Stimulated activated naive CD8-positive, alpha-beta T cell treated with anti-CD3 and anti-CD28 coated beads, Interleukin-15, Interleukin-2, amounts not matched to agents 100 ng/mL and 50 ng/mL, for 24 hours (primary cell): ENCODE results near the gene CYP3A7.
"Not testable (repeated sequence)": the region's sequence is repeated elsewhere in the genome, so short reads cannot be mapped to it uniquely, and the experiment has no call there.

Source experiments
- H3K27ac Mint-ChIP-seq: one replicate; pipeline ENCODE4 v1.8.0; 2021; ENCODE audit warnings: mild to moderate bottlenecking, mixed read lengths
- H3K27me3 Mint-ChIP-seq: one replicate; pipeline ENCODE4 v1.8.0; 2021; ENCODE audit warnings: mixed read lengths
- H3K36me3 Mint-ChIP-seq: one replicate; pipeline ENCODE4 v1.8.0; 2021; ENCODE audit warnings: low read depth, mixed read lengths
- H3K4me1 Mint-ChIP-seq: one replicate; pipeline ENCODE4 v1.8.0; 2021; ENCODE audit warnings: low read depth, mixed read lengths
- H3K4me3 Mint-ChIP-seq: one replicate; pipeline ENCODE4 v1.8.0; 2021; ENCODE audit warnings: mild to moderate bottlenecking, mixed read lengths
- H3K9me3 Mint-ChIP-seq: one replicate; pipeline ENCODE4 v1.8.0; 2021; ENCODE audit warnings: mixed read lengths

CYP3A7 gene

DNA sequence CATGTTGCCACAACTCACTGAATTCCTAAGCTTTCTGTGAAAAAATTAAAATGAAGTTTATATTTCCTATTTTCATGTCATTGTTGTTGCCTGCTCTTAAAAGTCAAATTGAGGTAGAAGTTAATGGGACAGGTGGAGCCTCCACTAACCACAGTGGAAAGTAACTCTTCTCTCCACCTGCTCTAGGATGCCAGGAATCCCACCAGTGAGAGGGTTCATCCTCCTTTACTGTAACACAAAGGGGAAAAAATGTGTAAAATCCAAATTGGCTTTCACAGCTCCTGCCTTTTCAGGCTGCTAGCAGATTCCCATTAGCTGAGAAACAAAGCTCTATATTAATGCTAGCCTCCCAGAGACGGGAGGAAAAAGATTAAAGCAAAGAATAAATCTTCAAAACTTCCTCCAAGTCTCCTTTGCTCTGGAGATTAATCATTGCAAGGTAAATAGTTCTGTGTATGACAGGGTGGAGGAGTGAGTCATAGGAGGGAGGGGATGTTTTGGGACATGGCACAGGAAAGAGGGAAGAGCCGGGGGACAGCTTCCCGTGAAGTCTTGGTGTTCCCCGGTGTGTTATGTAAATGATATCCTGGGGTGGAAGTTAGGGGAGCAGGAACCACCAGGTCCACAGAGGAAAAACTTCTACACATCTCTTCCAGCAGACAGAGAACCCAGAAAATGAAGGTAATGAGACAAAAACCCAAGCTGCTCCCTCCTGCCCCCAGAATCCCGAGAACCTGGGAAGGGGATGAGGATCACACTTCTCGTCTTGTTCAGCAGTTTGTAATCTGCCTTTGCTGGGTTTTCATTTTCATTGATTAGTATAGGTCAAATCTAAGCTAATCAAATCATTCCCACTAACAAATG is 35.9 kb downstream of the CYP3A7 start:
- not testable (repeated sequence) for H3K9me3 Mint-ChIP-seq, H3K4me3 Mint-ChIP-seq, H3K27me3 Mint-ChIP-seq, H3K4me1 Mint-ChIP-seq, H3K36me3 Mint-ChIP-seq, H3K27ac Mint-ChIP-seq

- no peak overlapping the region for H3K27ac Mint-ChIP-seq
- H3K4me3 Mint-ChIP-seq = no peak overlapping the region
- H3K36me3 Mint-ChIP-seq = no peaks in the 10 kb centered on the region
- peaks cover 23% of the 10 kb centered on the region for H3K4me1 Mint-ChIP-seq
- no peaks in the 10 kb centered on the region for H3K27me3 Mint-ChIP-seq
- H3K9me3 Mint-ChIP-seq = peaks cover 5% of the 10 kb centered on the region
These were observed 40.1 kb downstream of the CYP3A7 start for GRCh38 chr7:99694912-99695304.

GRCh38 chr7:99694201-99694911 is 40.6 kb downstream of the CYP3A7 start:
- no peaks in the 10 kb centered on the region for H3K27me3 Mint-ChIP-seq
- H3K9me3 Mint-ChIP-seq = peaks cover 5% of the 10 kb centered on the region
- peaks cover 23% of the 10 kb centered on the region for H3K4me1 Mint-ChIP-seq
- no peaks in the 10 kb centered on the region for H3K36me3 Mint-ChIP-seq
- no peak overlapping the region for H3K27ac Mint-ChIP-seq
- no peak overlapping the region for H3K4me3 Mint-ChIP-seq

DNA sequence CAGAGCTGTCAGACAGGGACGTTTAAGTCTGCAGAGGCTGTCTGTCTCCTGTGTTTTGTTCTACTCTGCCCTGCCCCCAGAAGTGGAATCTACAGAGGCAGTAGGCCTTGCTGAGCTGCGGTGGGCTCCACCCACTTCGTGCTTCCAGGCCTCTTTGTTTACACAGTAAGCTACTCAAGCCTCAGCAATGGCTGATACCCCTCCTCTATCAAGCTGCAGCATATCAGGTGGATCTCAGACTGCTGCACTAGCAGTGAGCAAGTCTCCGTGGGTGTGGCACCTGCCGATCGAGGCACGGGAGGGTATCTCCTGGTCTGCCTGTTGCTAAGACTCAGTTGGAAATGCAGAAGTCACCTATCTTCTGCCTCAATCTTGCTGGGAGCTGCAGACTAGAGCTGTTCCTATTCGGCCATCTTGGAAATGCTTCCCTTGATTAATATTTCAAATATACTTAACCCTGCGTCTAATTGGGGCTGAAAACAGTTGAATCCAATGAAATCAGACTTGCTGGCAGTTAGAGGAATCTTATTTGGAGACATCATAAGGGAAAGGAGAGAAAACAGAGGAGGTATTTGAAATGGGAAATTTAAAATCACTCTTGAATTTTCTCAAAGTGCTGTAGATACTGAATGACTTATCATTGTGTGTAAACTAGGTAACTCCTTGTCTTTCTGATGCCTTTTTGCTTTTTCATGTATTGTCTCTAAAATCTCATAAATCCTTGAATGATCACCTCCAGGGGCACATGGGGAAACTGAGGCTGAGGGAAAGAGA is 41.4 kb downstream of the CYP3A7 start:
- no peaks in the 10 kb centered on the region for H3K27me3 Mint-ChIP-seq
- H3K9me3 Mint-ChIP-seq = peaks cover 5% of the 10 kb centered on the region
- no peaks in the 10 kb centered on the region for H3K36me3 Mint-ChIP-seq
- no peak overlapping the region for H3K27ac Mint-ChIP-seq
- H3K4me3 Mint-ChIP-seq = no peak overlapping the region
- peaks cover 23% of the 10 kb centered on the region for H3K4me1 Mint-ChIP-seq

DNA sequence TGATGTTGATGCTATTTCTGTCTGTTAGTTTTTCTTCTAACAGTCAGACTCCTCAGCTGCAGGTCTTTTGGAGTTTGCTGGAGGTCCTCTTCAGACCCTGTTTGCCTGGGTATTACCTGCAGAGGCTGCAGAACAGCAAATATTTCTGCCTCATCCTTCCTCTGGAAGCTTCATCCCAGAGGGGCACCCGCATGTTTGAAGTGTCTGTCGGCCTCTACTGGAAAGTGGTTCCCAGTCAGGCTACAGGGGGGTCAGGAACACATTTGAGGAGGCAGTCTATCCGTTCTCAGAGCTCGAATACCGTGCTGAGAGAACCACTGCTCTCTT is 41.9 kb downstream of the CYP3A7 start:
- peaks cover 23% of the 10 kb centered on the region for H3K4me1 Mint-ChIP-seq
- no peak overlapping the region for H3K4me3 Mint-ChIP-seq
- no peaks in the 10 kb centered on the region for H3K27me3 Mint-ChIP-seq
- no peaks in the 10 kb centered on the region for H3K36me3 Mint-ChIP-seq
- H3K27ac Mint-ChIP-seq = no peak overlapping the region
- peaks cover 8% of the 10 kb centered on the region for H3K9me3 Mint-ChIP-seq

DNA sequence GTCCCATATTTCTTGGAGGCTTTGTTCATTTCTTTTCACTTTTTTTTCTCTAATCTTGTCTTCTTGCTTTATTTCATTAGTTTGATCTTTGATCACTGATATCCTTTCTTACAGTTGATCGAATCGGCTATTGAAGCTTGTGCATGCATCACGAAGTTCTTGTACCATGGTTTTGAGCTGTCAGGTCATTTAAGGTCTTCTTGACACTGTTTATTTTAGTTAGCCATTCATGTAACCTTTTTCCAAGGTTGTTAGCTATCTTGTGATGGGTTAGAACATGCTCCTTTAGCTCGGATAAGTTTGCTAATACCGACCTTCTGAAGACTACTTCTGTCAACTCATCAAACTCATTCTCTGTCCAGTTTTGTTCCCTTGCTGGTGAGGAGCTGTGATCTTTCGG is 42.4 kb downstream of the CYP3A7 start:
- H3K27ac Mint-ChIP-seq, H3K4me3 Mint-ChIP-seq, H3K27me3 Mint-ChIP-seq, H3K36me3 Mint-ChIP-seq: not testable (repeated sequence)
- Mint-ChIP-seq H3K4me1 (peaks cover 23% of the 10 kb centered on the region), H3K9me3 (peaks cover 11% of the 10 kb centered on the region)

DNA sequence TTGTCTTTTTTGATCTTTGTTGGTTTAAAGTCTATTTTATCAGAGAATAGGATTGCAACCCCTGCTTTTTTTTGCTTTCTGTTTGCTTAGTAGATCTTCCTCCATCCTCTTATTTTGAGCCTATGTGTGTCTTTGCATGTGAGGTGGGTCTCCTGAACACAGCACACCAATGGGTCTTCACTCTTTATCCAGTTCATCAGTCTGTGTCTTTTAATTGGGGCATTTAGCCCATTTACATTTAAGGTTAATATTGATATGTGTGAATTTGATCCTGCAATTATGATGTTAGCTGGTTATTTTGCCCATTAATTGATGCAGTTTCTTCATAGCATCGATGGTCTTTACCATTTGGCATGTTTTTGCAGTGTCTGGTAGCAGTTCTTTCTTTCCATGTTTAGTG is 43.3 kb downstream of the CYP3A7 start:
- H3K36me3 Mint-ChIP-seq, H3K27ac Mint-ChIP-seq, H3K4me3 Mint-ChIP-seq, H3K27me3 Mint-ChIP-seq: not testable (repeated sequence)
- H3K9me3 Mint-ChIP-seq = peaks cover 14% of the 10 kb centered on the region
- H3K4me1 Mint-ChIP-seq = peaks cover 23% of the 10 kb centered on the region

DNA sequence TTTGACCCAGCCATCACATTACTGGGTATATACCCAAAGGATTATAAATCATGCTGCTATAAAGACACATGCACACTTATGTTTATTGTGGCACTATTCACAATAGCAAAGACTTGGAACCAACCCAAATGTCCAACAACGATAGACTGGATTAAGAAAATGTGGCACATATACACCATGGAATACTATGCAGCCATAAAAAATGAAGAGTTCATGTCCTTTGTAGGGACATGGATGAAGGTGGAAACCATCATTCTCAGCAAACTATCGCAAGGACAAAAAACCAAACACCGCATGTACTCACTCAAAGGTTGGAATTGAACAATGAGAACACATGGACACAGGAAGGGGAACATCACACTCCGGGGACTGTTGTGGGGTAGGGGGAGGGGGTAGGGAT is 44.1 kb downstream of the CYP3A7 start:
- not testable (repeated sequence) for H3K27ac Mint-ChIP-seq, H3K27me3 Mint-ChIP-seq, H3K36me3 Mint-ChIP-seq, H3K4me3 Mint-ChIP-seq
- Mint-ChIP-seq H3K9me3 (peaks cover 14% of the 10 kb centered on the region), H3K4me1 (peaks cover 23% of the 10 kb centered on the region)

DNA sequence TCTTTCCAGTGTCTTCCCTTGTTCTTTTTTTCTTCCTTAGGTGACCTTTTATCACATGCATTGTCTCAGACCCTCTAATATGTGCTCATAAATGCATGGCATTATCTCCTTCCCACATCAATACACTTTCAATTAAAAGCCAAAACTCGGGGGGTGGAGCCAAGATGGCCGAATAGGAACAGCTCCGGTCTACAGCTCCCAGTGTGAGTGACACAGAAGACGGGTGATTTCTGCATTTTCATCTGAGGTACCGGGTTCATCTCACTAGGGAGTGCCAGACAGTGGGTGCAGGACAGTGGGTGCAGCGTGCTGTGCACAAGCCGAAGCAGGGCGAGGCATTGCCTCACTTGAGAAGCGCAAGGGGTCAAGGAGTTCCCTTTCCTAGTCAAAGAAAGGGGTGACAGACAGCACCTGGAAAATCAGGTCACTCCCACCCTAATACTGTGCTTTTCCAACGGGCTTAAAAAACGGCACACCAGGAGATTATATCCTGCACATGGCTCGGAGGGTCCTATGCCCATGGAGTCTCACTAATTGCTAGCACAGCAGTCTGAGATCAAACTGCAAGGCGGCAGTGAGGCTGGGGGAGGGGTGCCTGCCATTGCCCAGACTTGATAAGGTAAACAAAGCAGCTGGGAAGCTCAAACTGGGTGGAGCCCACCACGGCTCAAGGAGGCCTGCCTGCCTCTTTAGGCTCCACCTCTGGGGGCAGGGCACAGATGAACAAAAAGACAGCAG is 49.0 kb downstream of the CYP3A7 start:
- H3K9me3 Mint-ChIP-seq = peaks cover 12% of the 10 kb centered on the region
- H3K4me3 Mint-ChIP-seq, H3K27me3 Mint-ChIP-seq, H3K4me1 Mint-ChIP-seq, H3K27ac Mint-ChIP-seq: not testable (repeated sequence)
- H3K36me3 Mint-ChIP-seq = peaks cover 24% of the 10 kb centered on the region

DNA sequence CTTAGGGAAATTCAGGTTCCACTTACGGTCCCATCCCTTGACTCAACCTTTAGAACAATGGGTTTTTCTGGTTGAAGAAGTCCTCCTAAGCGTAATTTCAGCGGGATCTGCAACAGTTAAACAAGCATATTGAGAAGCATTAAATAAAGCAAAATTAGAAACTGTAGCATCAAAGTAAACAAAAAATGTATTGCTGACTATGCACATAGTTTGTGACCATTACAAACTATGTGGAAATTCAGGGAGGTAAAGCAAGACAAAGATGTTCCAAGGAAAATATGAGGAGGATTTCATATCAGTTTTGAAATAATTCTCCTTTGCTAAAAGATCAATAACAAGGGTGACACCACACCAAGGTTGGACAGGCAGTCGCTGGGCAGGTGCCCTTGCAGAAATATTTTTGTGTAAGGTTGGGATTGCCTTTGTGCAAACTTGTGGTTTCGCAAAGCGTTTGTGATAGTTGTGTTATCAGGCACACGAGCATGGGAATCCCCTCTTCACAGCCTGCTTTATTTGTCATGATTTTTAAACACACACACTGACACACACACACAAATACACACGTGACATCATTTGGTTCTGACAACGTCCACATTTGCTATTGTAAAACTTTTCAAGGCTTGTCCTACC is 49.8 kb downstream of the CYP3A7 start:
- peaks cover 24% of the 10 kb centered on the region for H3K36me3 Mint-ChIP-seq
- no peak overlapping the region for H3K4me3 Mint-ChIP-seq
- no peaks in the 10 kb centered on the region for H3K27me3 Mint-ChIP-seq
- H3K9me3 Mint-ChIP-seq = peaks cover 12% of the 10 kb centered on the region
- no peaks in the 10 kb centered on the region for H3K4me1 Mint-ChIP-seq
- H3K27ac Mint-ChIP-seq = no peak overlapping the region

GRCh38 chr7:99679400-99680191 is 55.4 kb downstream of the CYP3A7 start, which contains the start of gene CYP3A5:
CYP3A5 (minus strand) TSS chr7:99679996; CDS start chr7:99679896, 100 bp downstream.
- Mint-ChIP-seq H3K4me1 (peaks cover 21% of the 10 kb centered on the region), H3K4me3 (no peak within 1 kb of the TSS), H3K36me3 (peaks cover 24% of the 10 kb centered on the region), H3K9me3 (peaks cover 4% of the 10 kb centered on the region), H3K27me3 (no peaks in the 10 kb centered on the region), H3K27ac (no peak within 1 kb of the TSS)

DNA sequence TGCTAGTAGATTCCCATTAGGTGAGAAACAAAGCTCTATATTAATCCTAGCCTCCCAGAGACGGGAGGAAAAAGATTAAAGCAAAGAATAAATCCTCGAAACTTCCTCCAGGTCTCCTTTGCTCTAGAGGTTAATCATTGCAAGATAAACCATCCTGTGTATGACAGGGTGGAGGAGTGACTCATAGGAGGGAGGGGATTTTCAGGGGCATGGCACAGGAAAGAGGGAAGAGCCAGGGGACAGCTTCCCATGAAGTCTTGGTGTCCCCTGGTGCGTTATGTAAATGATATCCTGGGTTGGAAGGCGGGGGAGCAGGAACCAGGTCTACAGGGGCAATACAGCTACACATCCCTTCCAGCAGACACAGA is 56.0 kb downstream of the CYP3A7 start:
- peaks cover 26% of the 10 kb centered on the region for H3K4me1 Mint-ChIP-seq
- H3K4me3 Mint-ChIP-seq = no peak overlapping the region
- H3K27me3 Mint-ChIP-seq = no peaks in the 10 kb centered on the region
- H3K27ac Mint-ChIP-seq = no peak overlapping the region
- peaks cover 24% of the 10 kb centered on the region for H3K36me3 Mint-ChIP-seq
- peaks cover 4% of the 10 kb centered on the region for H3K9me3 Mint-ChIP-seq

DNA sequence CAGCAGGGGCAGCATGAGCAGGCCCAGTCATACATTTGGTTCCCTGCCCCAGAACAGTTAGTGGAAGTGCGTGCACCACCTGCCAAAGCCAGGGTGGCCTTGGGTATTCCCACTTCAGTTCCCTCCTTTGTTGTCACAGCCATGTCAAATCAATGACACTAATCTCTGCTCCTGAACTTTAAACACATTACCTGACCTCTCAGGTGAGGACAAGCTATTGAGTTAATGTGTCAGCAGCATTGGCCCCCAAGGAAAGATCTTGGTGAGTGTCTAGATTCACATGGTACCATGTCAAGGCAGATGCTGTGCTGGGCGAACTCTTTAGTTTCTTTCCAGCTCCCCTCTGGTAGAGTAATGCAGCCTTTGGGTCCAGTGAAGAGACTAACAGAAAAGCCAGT is 57.3 kb downstream of the CYP3A7 start:
- peak overlapping the region; percentile 10 for H3K27ac Mint-ChIP-seq
- H3K36me3 Mint-ChIP-seq = peaks cover 13% of the 10 kb centered on the region
- no peak overlapping the region for H3K4me3 Mint-ChIP-seq
- H3K4me1 Mint-ChIP-seq = peaks cover 26% of the 10 kb centered on the region
- peaks cover 4% of the 10 kb centered on the region for H3K9me3 Mint-ChIP-seq
- H3K27me3 Mint-ChIP-seq = no peaks in the 10 kb centered on the region
